ENCODE measurements around the gene ACOX1. TPM values are rescaled to one million over a fixed set of nuclear protein-coding genes. Genes with fewer than 3 reads are reported as not detected.
A peak's percentile ranks its signal among the peaks of the same experiment; 100 is the strongest.

Gene ACOX1
- total and polyA plus RNA-seq, 2 of the 13 experiments (the other 11 are each of a cell fraction or from before 2014, with no cell fraction given), result 86.4 to 120 TPM

- TF ChIP-seq GLMP (CRISPR knock-in tag; IDR thresholded peaks at IDR 0.05; ENCODE audit: borderline replicate concordance) (no peak), SPEN (CRISPR knock-in tag; IDR thresholded peaks at IDR 0.05; ENCODE audit: low read depth) (peak; percentile 78; the same call in 1 of the 2 replicates), ZNF329 (CRISPR knock-in tag; IDR thresholded peaks at IDR 0.05; ENCODE audit: low read depth) (no peak), ZFP37 (CRISPR knock-in tag; IDR thresholded peaks at IDR 0.05; ENCODE audit: borderline replicate concordance) (peak; percentile 58; the same call in 1 of the 2 replicates), ZNF441 (CRISPR knock-in tag; IDR thresholded peaks at IDR 0.05; ENCODE audit: borderline replicate concordance) (no peak), SCMH1 (CRISPR knock-in tag; IDR thresholded peaks at IDR 0.05; ENCODE audit: borderline replicate concordance) (no peak), ZNF609 (CRISPR knock-in tag; IDR thresholded peaks at IDR 0.05; ENCODE audit: borderline replicate concordance) (peak; percentile 80; the same call in 1 of the 2 replicates), ZFP82 (CRISPR knock-in tag; IDR thresholded peaks at IDR 0.05; ENCODE audit: borderline replicate concordance) (no peak), ESRRA (CRISPR knock-in tag; IDR thresholded peaks at IDR 0.05; ENCODE audit: low read depth) (peak; percentile 85), MED8 (CRISPR knock-in tag; IDR thresholded peaks at IDR 0.05; ENCODE audit: insufficient replicate concordance) (no peak), PATZ1 (CRISPR knock-in tag; IDR thresholded peaks at IDR 0.05) (peak; percentile 100), NR2C2 (CRISPR knock-in tag; IDR thresholded peaks at IDR 0.05; ENCODE audit: borderline replicate concordance) (peak; percentile 78), NFE2L1 (CRISPR knock-in tag; IDR thresholded peaks at IDR 0.05; ENCODE audit: borderline replicate concordance) (no peak; the same call in 1 of the 2 replicates), ZNF841 (CRISPR knock-in tag; IDR thresholded peaks at IDR 0.05; ENCODE audit: borderline replicate concordance) (no peak), MAFF (IDR thresholded peaks at IDR 0.05; ENCODE audit: low read depth, low read length) (no peak), CHCHD3 (CRISPR knock-in tag; IDR thresholded peaks at IDR 0.05) (no peak), ONECUT2 (CRISPR knock-in tag; IDR thresholded peaks at IDR 0.05) (no peak; the same call in 1 of the 2 replicates), ZNF660 (CRISPR knock-in tag; IDR thresholded peaks at IDR 0.05; ENCODE audit: borderline replicate concordance, low read depth) (no peak; the same call in 1 of the 2 replicates), KDM1A (CRISPR knock-in tag; IDR thresholded peaks at IDR 0.05) (no peak), KLF11 (CRISPR knock-in tag; IDR thresholded peaks at IDR 0.05) (peak; percentile 87; the same call in 1 of the 2 replicates), EED (CRISPR knock-in tag; IDR thresholded peaks at IDR 0.05) (no peak; the same call in 1 of the 2 replicates)
Observed at GRCh38 chr17:75891605-75892555, 87.1 kb downstream of the ACOX1 start (continued).
